Pulmonary artery endothelial cell (primary cell): Measurements from ENCODE around the gene PTPRG. TPM values are rescaled to one million over a fixed set of nuclear protein-coding genes. Genes with fewer than 3 reads are reported as not detected.

Experiments used
- DNase-seq: peaks from one replicate; pipeline ENCODE4 v3.0.0-alpha.2; 2011; ENCODE audit warnings: low read depth, low spot score
- total RNA-seq: library from RNA; depleted of rRNA; stranded (reverse); fragments of >200 nt; gene quantifications from 2 replicates; pipeline ENCODE4 v1.2.3, GENCODE V29; 2014

PTPRG gene
- total RNA-seq, 1 donor from 2014 or later = 41.0 TPM

GRCh38 chr3:61946570-61947324, 385.4 kb downstream of the PTPRG start:
- no peak for DNase-seq

DNA sequence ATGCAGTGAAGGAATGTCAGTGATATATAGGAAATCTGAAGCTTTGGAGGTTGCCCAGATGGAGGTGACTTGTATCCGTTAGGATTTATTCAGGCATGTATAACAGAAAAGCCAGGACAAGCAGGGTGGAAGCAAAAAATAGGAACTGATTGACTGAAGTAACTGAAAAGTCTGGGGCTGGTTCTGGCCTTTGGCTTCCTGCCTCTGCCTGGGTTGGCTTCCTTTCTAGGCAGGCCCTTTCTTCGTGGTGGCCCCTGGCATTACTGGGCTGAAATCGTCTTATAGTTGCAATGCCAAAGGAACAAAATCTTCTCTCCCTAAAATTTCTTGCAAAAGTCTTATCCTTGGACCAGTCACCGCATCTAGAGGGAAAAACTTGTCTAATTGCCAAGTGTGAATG, 386.1 kb downstream of the PTPRG start:
- DNase-seq = no peak

DNA sequence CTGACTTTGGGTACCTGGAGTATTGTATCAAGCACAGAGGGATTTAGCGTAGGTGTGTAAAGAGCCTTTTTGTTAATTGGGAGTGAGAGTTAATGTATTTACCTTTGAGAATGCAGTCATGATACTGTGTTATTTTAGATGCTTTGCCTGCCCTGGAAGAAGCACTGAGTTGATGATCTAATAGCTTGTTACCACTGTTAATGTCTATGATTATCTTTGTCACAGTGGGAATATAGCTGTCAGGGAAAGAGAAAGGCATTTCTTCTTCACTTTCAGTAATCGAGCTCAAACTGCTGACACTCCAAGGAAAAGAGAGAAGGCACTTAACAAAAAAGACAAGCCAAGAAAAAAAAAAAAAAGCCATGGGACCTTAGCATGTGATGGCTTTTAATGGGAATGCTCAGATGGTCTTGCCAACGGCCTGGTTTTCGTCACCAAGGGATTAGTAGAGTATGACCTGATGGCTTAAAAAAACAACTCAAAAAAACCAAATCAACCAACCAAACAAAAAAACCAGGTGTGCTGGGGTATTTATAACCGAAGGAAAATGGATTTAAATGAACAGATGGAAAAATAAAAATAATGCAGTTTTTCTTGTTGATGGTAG, 387.4 kb downstream of the PTPRG start:
- DNase-seq = no peak

DNA sequence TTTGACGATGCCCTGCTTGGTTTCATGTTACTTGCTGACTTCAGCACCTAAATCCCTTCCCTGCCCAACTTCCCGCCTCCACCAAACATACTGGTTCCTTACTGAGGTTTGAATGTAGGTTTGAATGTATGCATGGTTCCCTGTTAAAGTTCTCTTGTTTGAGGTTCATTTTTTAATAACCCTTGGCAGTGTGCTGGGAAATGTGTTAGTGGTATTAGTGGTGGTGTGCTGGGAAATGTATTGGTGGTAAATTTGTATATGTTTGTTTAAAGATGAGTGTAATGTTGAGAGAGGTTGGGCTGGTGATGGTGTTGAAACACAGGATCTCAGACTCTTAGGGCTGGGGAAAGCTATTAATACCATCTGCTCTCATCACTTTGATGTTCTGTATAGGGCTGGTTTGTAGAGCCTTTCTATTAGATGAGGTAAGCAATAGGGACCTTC, 392.7 kb downstream of the PTPRG start:
- DNase-seq = no peak

- DNase-seq = no peak
Measured at GRCh38 chr3:61955483-61955882, 394.1 kb downstream of the PTPRG start.

DNA sequence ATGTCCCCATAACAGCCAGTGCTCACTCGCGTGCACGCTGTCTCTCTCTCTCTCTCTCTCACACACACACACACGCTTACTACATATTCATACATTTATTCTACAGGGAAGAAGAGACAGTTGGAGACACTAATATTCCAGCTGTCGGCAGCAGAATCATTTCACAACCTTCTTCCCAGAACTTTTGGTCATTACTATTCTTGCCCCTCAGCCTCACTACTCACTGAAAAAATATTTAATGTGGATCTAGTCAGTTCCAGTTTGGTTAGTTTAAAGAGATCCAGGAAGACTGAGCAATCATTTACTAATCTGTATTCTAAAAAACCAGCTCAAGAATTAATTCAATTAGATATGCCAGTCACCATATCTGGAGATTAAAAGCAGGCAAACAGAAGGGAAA, 394.9 kb downstream of the PTPRG start:
- DNase-seq = no peak

- no peak for DNase-seq
Measured at GRCh38 chr3:61957259-61957658, 395.9 kb downstream of the PTPRG start.

GRCh38 chr3:61960976-61961375, 399.6 kb downstream of the PTPRG start:
- DNase-seq = no peak

DNA sequence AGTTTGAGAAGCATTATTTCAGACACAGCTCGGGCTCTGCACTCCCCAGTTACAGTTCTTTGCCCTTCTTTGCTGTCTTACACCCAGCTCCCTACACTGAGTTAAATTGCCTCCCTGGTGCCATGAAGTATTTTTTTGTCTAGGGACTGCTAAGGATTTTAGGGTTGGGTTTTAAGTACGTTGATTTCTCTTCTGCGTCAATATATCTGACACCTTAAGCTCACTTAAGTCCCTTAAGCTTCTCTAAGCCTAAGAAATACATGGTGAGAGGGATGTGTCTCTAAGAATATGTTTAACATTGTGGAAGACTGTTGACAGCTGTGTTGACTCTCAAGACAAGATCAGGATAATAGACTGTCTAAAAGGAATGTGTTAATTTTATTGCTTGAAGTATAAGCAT, 400.5 kb downstream of the PTPRG start:
- DNase-seq = no peak

- DNase-seq = no peak
Measured at GRCh38 chr3:61964566-61964965, 403.2 kb downstream of the PTPRG start.

DNA sequence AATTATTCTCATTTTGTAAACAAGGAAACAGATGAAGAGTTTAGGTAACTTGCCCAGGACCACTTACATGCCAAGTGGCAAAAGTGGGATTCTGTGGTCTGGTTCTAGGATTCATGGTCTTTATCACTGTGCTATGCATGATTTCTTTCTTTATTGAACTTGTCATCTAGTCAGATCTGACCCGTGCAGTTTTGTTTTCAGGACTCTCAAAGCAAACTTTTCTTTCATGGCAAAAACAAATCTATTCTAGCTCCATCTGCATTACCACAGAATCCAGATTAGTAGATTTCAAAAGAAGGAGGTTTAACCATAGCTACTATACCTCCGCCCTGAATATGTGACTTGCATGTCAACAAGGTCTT, 404.4 kb downstream of the PTPRG start:
- DNase-seq = no peak

DNA sequence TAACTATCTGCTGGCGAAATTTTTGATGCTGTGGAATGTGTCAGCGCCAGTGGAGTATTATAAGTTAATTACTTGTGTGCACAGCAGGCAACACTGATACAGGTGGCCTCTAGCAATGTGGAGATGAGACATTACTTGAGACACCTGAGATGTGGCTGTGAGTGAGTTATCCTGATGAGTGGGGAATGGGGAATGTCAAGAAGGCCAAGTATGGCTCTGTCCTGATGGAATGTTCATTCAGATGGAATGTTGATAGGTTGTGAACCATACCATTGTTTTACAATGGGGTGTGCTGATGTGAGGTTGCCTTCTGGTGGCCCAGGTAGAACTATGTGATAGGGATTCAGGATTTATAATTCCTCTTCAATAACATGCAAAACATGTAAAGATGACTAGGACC, 404.8 kb downstream of the PTPRG start:
- DNase-seq = no peak

GRCh38 chr3:61967019-61967418, 405.6 kb downstream of the PTPRG start:
- DNase-seq = no peak

- no peak for DNase-seq
Measured at GRCh38 chr3:61967937-61968336, 406.6 kb downstream of the PTPRG start.

DNA sequence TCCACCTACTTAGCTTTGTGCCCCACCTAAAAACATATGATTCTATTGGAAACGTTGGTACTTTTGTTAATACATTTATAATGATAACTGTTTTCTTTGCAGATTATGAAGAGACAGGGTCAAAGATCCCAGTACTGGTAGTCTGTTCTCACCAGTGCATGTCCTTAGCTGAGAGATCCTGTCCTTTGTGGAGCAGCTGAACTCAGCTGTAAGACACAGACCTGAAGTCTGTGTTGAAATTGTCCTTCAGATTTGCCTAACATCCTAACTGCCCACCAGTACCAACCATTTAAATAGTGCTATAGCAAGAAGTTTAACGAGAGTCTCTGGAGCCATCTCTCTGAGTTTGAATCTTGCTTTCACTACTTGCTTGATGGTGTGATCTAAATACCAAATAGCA, 413.3 kb downstream of the PTPRG start:
- no peak for DNase-seq

DNA sequence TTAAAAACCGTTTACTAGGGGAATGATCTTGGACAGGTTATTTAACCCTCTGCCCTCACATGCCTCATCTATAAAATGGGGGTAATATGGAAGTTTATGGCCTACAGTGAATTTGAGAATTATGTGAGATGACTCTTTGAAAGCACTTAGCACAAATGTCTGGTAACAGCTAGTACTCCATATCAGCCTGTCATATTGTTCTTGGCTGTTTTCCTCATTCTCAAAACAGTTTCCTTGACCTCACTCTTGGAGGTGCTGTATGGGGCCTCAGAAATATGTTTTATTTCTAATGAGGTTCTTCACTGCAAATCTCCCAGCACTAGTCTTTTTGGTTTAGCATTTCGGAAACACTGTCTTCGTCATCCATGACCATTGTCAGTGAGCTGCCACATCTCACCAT, 413.8 kb downstream of the PTPRG start:
- DNase-seq = no peak

GRCh38 chr3:61975936-61976335, 414.6 kb downstream of the PTPRG start:
- DNase-seq = no peak

GRCh38 chr3:61978460-61979419, 417.4 kb downstream of the PTPRG start:
- peak; percentile 35 for DNase-seq

- peak; percentile 59 for DNase-seq
Measured at GRCh38 chr3:61979638-61980037, 418.3 kb downstream of the PTPRG start.

DNA sequence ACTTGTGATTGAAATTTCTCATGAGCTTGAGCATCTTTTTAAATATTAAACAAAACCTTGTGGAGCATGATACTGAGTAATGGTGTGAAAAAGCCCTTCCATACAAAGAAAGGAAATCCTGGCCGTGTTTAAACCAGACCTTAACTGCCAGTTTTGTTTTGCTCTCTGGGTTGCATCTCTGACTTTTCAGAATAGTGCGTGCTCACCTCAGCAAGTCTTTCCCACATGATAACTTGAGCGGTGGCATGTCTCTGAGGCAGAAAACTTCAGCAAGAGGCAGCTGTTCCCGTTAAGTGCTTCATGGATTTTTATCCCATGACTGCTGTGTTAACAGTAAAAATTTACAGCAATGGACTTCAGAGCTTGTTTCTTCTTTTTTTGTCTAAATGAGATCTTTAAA, 418.7 kb downstream of the PTPRG start:
- peak; percentile 53 for DNase-seq

- no peak for DNase-seq
Measured at GRCh38 chr3:61981060-61981459, 419.7 kb downstream of the PTPRG start.

GRCh38 chr3:61983479-61983878, 422.1 kb downstream of the PTPRG start:
- no peak for DNase-seq
